SK-N-SH (cell line): Measurements from ENCODE around the gene DENND1A. TPM values are rescaled to one million over a fixed set of nuclear protein-coding genes. Genes with fewer than 3 reads are reported as not detected.

Experiments used
- CTCF ChIA-PET: fragments of 300-600, 350-600 bp; formaldehyde crosslinking; extraction: SDS; loops from one replicate; lab custom pipeline; 2021; lab: Yijun Ruan, JAX
- POLR2A ChIA-PET: fragments of 350-600 bp; sonication (Branson Sonifier 250); formaldehyde crosslinking; extraction: SDS; loops from one replicate; lab custom pipeline; 2020; ENCODE audit warnings: antibody characterized with exemption, inconsistent platforms; lab: Yijun Ruan, JAX
- DNase-seq: peaks from one replicate; pipeline ENCODE4 v3.0.0; 2012
- H2AFZ ChIP-seq: fragments of 200-600 bp; sonication (generic); 2 replicates; pipeline ENCODE4 v1.8.1; 2016; ENCODE audit warnings: antibody characterized with exemption, mild to moderate bottlenecking, low read depth
- H3F3A ChIP-seq: fragments of 200-600 bp; sonication (generic); replicated peaks from 2 replicates; pipeline ENCODE3; 2016; ENCODE audit warnings: antibody characterized with exemption, mild to moderate bottlenecking; ENCODE audit not compliant: insufficient read depth
- H3K27ac ChIP-seq, 2 experiments: fragments of 200-500 bp in 1 of 2; fragments of 200-600 bp in 1 of 2; sonication (Bioruptor generic) in 1 of 2; sonication (generic), shearing (Covaris generic) in 1 of 2; 2 replicates each; pipeline versions ENCODE4 v1.5.1 to v1.6.1; 2014 to 2016; ENCODE audit warnings: low read depth in 2 of 2, inconsistent platforms in 1 of 2, low read length in 1 of 2, mild to moderate bottlenecking in 1 of 2, mixed read lengths in 1 of 2
- H3K27me3 ChIP-seq: fragments of 200-600 bp; sonication (generic), shearing (Covaris generic); 2 replicates; pipeline ENCODE4 v1.6.1; 2016; ENCODE audit warnings: mixed run types; ENCODE audit not compliant: insufficient read depth
- H3K36me3 ChIP-seq, 2 experiments: fragments of 200-500 bp in 1 of 2; fragments of 200-600 bp in 1 of 2; sonication (Bioruptor generic) in 1 of 2; sonication (generic) in 1 of 2; replicated peaks in 1 of 2; 2 replicates each; pipeline versions ENCODE3 to v1.5.1; 2014 to 2016; ENCODE audit warnings: low read length in 1 of 2, mild to moderate bottlenecking in 1 of 2; ENCODE audit not compliant: insufficient read depth in 2 of 2, control insufficient read depth in 1 of 2
- H3K4me1 ChIP-seq, 2 experiments: fragments of 200-500 bp in 1 of 2; fragments of 200-600 bp in 1 of 2; sonication (Bioruptor generic) in 1 of 2; sonication (generic), shearing (Covaris generic) in 1 of 2; 2 replicates each; pipeline versions ENCODE4 v1.5.1 to v1.6.1; 2014 to 2016; ENCODE audit warnings: low read depth in 1 of 2, low read length in 1 of 2, mixed run types in 1 of 2; ENCODE audit not compliant: insufficient read depth in 2 of 2, control insufficient read depth in 1 of 2
- H3K4me2 ChIP-seq: fragments of 200-600 bp; sonication (generic), shearing (Covaris generic); 2 replicates; pipeline ENCODE4 v1.6.1; 2017; ENCODE audit warnings: mixed run types
- H3K4me3 ChIP-seq, 2 experiments: fragments of 200-500 bp in 1 of 2; fragments of 200-600 bp in 1 of 2; sonication (Bioruptor generic) in 1 of 2; sonication (generic), shearing (Covaris generic) in 1 of 2; 2 replicates each; pipeline versions ENCODE4 v1.5.1 to v1.8.1; 2014 to 2016; ENCODE audit warnings: low read depth in 2 of 2, inconsistent platforms in 1 of 2, low read length in 1 of 2, mild to moderate bottlenecking in 1 of 2, mixed read lengths in 1 of 2, moderate library complexity in 1 of 2
- H3K79me2 ChIP-seq: fragments of 200-600 bp; sonication (generic); 2 replicates; pipeline ENCODE4 v1.8.1; 2017; ENCODE audit warnings: mild to moderate bottlenecking; ENCODE audit not compliant: insufficient read depth
- H3K9ac ChIP-seq: fragments of 200-600 bp; sonication (generic); 2 replicates; pipeline ENCODE4 v1.6.1; 2017; ENCODE audit warnings: mixed run types
- H3K9me2 ChIP-seq: fragments of 200-600 bp; sonication (generic); 2 replicates; pipeline ENCODE4 v1.6.1; 2017; ENCODE audit warnings: mixed run types
- H3K9me3 ChIP-seq: fragments of 200-600 bp; sonication (generic); 2 replicates; pipeline ENCODE4 v1.6.1; 2017; ENCODE audit warnings: mixed run types, mild to moderate bottlenecking, moderate library complexity
- H4K20me1 ChIP-seq: fragments of 200-600 bp; sonication (generic); 2 replicates; pipeline ENCODE4 v1.6.1; 2017; ENCODE audit warnings: mild to moderate bottlenecking, mixed run types; ENCODE audit not compliant: insufficient read depth
- ELF1 ChIP-seq: IDR thresholded peaks from 2 replicates; pipeline ENCODE4 v1.4.0; 2012
- EZH2phosphoT487 ChIP-seq: fragments of 200-600 bp; sonication (generic); IDR thresholded peaks from 2 replicates; pipeline ENCODE4 v1.6.1; 2017; ENCODE audit warnings: low read depth, mixed run types, mild to moderate bottlenecking, antibody characterized with exemption, moderate library complexity, borderline replicate concordance
- FOSL2 ChIP-seq: IDR thresholded peaks from 2 replicates; pipeline ENCODE4 v1.4.0; 2012; ENCODE audit warnings: low read depth, mild to moderate bottlenecking, moderate library complexity, borderline replicate concordance
- FOXJ3 ChIP-seq: sonication (generic); formaldehyde crosslinking; IDR thresholded peaks from 2 replicates; pipeline ENCODE4 v1.5.1; 2020; ENCODE audit warnings: mild to moderate bottlenecking, missing genetic modification reagents
- GABPA ChIP-seq: IDR thresholded peaks from 2 replicates; pipeline ENCODE4 v1.4.0; 2012; ENCODE audit warnings: low read depth, mild to moderate bottlenecking
- MEF2A ChIP-seq: IDR thresholded peaks from 2 replicates; pipeline ENCODE4 v1.4.0; 2012; ENCODE audit warnings: low read depth, borderline replicate concordance
- MXI1 ChIP-seq: IDR thresholded peaks from 2 replicates; pipeline ENCODE4 v1.6.1; 2012; ENCODE audit warnings: mild to moderate bottlenecking, low read depth, low read length, improper control_type of control experiment
- PBX3 ChIP-seq: IDR thresholded peaks from 2 replicates; pipeline ENCODE4; 2012
- POLR2AphosphoS5 ChIP-seq: IDR thresholded peaks from 2 replicates; pipeline ENCODE4 v1.6.1; 2012; ENCODE audit warnings: low read depth, low read length
- RAD21 ChIP-seq: IDR thresholded peaks from 2 replicates; pipeline ENCODE4 v1.6.1; 2012; ENCODE audit warnings: mild to moderate bottlenecking, low read length
- RCOR1 ChIP-seq: fragments of 150-350 bp; IDR thresholded peaks from 2 replicates; pipeline ENCODE4 v1.6.1; 2017; ENCODE audit warnings: antibody characterized with exemption, low read length
- RXRA ChIP-seq: IDR thresholded peaks from 2 replicates; pipeline ENCODE4 v1.4.0; 2012; ENCODE audit warnings: low read depth, mild to moderate bottlenecking, borderline replicate concordance
- SIN3A ChIP-seq: IDR thresholded peaks from 2 replicates; pipeline ENCODE4 v1.6.1; 2012; ENCODE audit warnings: low read depth, mild to moderate bottlenecking, low read length, moderate library complexity, borderline replicate concordance
- SMC3 ChIP-seq: IDR thresholded peaks from 2 replicates; pipeline ENCODE4 v1.6.1; 2012; ENCODE audit warnings: low read depth, low read length, improper control_type of control experiment
- TAF1 ChIP-seq: IDR thresholded peaks from 2 replicates; pipeline ENCODE4 v1.6.1; 2012; ENCODE audit warnings: low read depth, mild to moderate bottlenecking, low read length, moderate library complexity, borderline replicate concordance
- USF1 ChIP-seq: IDR thresholded peaks from 2 replicates; pipeline ENCODE4 v1.4.0; 2012; ENCODE audit warnings: low read depth, borderline replicate concordance
- WGBS: methylation state at CpG from one replicate; pipeline ENCODE4 v1.1.6; 2017; ENCODE audit warnings: low lambda C conversion rate; 5-methylcytosine and 5-hydroxymethylcytosine counted together
- polyA plus RNA-seq, 3 experiments: library from polyadenylated mRNA; depleted of rRNA; stranded (reverse); fragments of >200 nt; gene quantifications; 2 replicates each; pipeline ENCODE4 v1.2.3, GENCODE V29; 2012

Gene DENND1A
- polyA plus RNA-seq, 1 of the 3 experiments (the other 2 are of a cell fraction), result 25.4 TPM

GRCh38 chr9:123657099-123657498, 272.8 kb downstream of the DENND1A start (continued):
- no peak for TF ChIP-seq TAF1
- TF ChIP-seq GABPA, result no peak

GRCh38 chr9:123656565-123656964, 273.4 kb downstream of the DENND1A start:
- WGBS, result 94% methylated on average over 1 of the region's 1 CpG

GRCh38 chr9:123655681-123656423, 274.1 kb downstream of the DENND1A start:
- 90% methylated on average over 9 of the region's 9 CpGs for WGBS
- CTCF ChIA-PET, result interaction anchor here (0.6 kb wide), 1 partner anchor 67 kb away, joined by 3 read pairs; no protein-coding TSS in a partner anchor
- no peaks in the 10 kb centered on the region for H3F3A ChIP-seq

More at GRCh38 chr9:123656565-123656964, 273.4 kb downstream of the DENND1A start:
- CTCF ChIA-PET, result interaction anchor here (0.6 kb wide), 1 partner anchor 68 kb away, joined by 3 read pairs; no protein-coding TSS in a partner anchor
- H3K9me2 ChIP-seq, result no peaks in the 10 kb centered on the region
- H3K36me3 ChIP-seq, result peaks cover 2% of the 10 kb centered on the region in 2 experiments
- no peaks in the 10 kb centered on the region for H3F3A ChIP-seq
- POLR2A ChIA-PET, result no interaction called here
- H3K9ac ChIP-seq, result no peak overlapping the region
- no peak for DNase-seq
- H3K79me2 ChIP-seq, result no peaks in the 10 kb centered on the region
- no peaks in the 10 kb centered on the region for H3K9me3 ChIP-seq
- H2AFZ ChIP-seq, result no peak overlapping the region
- no peak overlapping the region for H3K4me2 ChIP-seq
- H3K27me3 ChIP-seq, result no peaks in the 10 kb centered on the region
- H3K4me3 ChIP-seq, result no peak overlapping the region
- no peaks in the 10 kb centered on the region; a peak in 1 of 4 replicates for H3K4me1 ChIP-seq
- H4K20me1 ChIP-seq, result no peaks in the 10 kb centered on the region
- no peak overlapping the region for H3K27ac ChIP-seq
- peak; percentile 34; the same call in 1 of the 2 replicates for TF ChIP-seq FOSL2
- no peak for TF ChIP-seq RCOR1

More at GRCh38 chr9:123655681-123656423, 274.1 kb downstream of the DENND1A start:
- H2AFZ ChIP-seq, result no peak overlapping the region
- H3K9me3 ChIP-seq, result no peaks in the 10 kb centered on the region
- H3K9ac ChIP-seq, result no peak overlapping the region
- H3K4me3 ChIP-seq, result no peak overlapping the region
- no peaks in the 10 kb centered on the region for H3K79me2 ChIP-seq
- DNase-seq, result no peak
- H3K4me2 ChIP-seq, result no peak overlapping the region
- H3K36me3 ChIP-seq, result peaks cover 0 to 7% of the 10 kb centered on the region in 2 experiments
- no peaks in the 10 kb centered on the region for H3K9me2 ChIP-seq
- H3K27me3 ChIP-seq, result no peaks in the 10 kb centered on the region
- H4K20me1 ChIP-seq, result no peaks in the 10 kb centered on the region
- POLR2A ChIA-PET, result no interaction called here
- no peaks in the 10 kb centered on the region; a peak in 1 of 4 replicates for H3K4me1 ChIP-seq
- no peak for TF ChIP-seq GABPA
- TF ChIP-seq SIN3A, result no peak
- no peak for TF ChIP-seq FOXJ3 (CRISPR knock-in tag)
- no peak for TF ChIP-seq RAD21
- no peak for TF ChIP-seq RXRA
- TF ChIP-seq MXI1, result no peak
- no peak for TF ChIP-seq ELF1
- TF ChIP-seq PBX3, result no peak
- no peak for TF ChIP-seq MEF2A
- TF ChIP-seq SMC3, result no peak
- TF ChIP-seq RCOR1, result no peak
- no peak for TF ChIP-seq EZH2phosphoT487
- no peak for TF ChIP-seq POLR2AphosphoS5
- no peak for TF ChIP-seq USF1
- TF ChIP-seq, all 33 proteins: peak for 0
- H3K27ac ChIP-seq, result no peak overlapping the region
